Ishikawa (cell line): ENCODE data around the gene PAFAH1B2.

Experiments
- CEBPB ChIP-seq: IDR thresholded peaks from 2 replicates; pipeline ENCODE4 v1.6.1; 2012
- CREB1 ChIP-seq: IDR thresholded peaks from 2 replicates; pipeline ENCODE4 v1.6.1; 2012; ENCODE audit warnings: low read depth
- EGR1 ChIP-seq: IDR thresholded peaks from 2 replicates; pipeline ENCODE4 v1.6.1; 2012
- EP300 ChIP-seq: IDR thresholded peaks from 2 replicates; pipeline ENCODE4 v1.6.1; 2012; ENCODE audit warnings: borderline replicate concordance
- FOXM1 ChIP-seq: IDR thresholded peaks from 2 replicates; pipeline ENCODE4 v1.6.1; 2012; ENCODE audit warnings: low read depth, borderline replicate concordance
- MAX ChIP-seq: IDR thresholded peaks from 2 replicates; pipeline ENCODE4 v1.6.1; 2012
- NFIC ChIP-seq: IDR thresholded peaks from 2 replicates; pipeline ENCODE4 v1.6.1; 2012
- RAD21 ChIP-seq: IDR thresholded peaks from 2 replicates; pipeline ENCODE4 v1.6.1; 2012; ENCODE audit warnings: low read depth
- REST ChIP-seq: IDR thresholded peaks from 2 replicates; pipeline ENCODE4 v1.6.1; 2012; ENCODE audit warnings: low read depth, mild to moderate bottlenecking
- TAF1 ChIP-seq: IDR thresholded peaks from 2 replicates; pipeline ENCODE4 v1.6.1; 2012; ENCODE audit warnings: low read depth, mild to moderate bottlenecking
- TCF12 ChIP-seq: IDR thresholded peaks from 2 replicates; pipeline ENCODE4 v1.6.1; 2012; ENCODE audit warnings: low read depth
- TEAD4 ChIP-seq: IDR thresholded peaks from 2 replicates; pipeline ENCODE4 v1.6.1; 2012
- USF1 ChIP-seq: IDR thresholded peaks from 2 replicates; pipeline ENCODE4 v1.6.1; 2012
- YY1 ChIP-seq: IDR thresholded peaks from 2 replicates; pipeline ENCODE4 v1.6.1; 2012; ENCODE audit warnings: low read depth
- ZBTB7A ChIP-seq: IDR thresholded peaks from 2 replicates; pipeline ENCODE4 v1.6.1; 2012; ENCODE audit warnings: low read depth

Gene PAFAH1B2

GRCh38 chr11:117185736-117186430, 41.8 kb downstream of the PAFAH1B2 start:
- no peak for TF ChIP-seq USF1
- TF ChIP-seq YY1: no peak
- no peak for TF ChIP-seq TEAD4
- no peak for TF ChIP-seq CREB1
- no peak for TF ChIP-seq NFIC
- TF ChIP-seq CEBPB: no peak
- TF ChIP-seq REST: no peak
- no peak for TF ChIP-seq MAX
- TF ChIP-seq EGR1: no peak
- no peak for TF ChIP-seq RAD21
- no peak for TF ChIP-seq TCF12

GRCh38 chr11:117186431-117186761, 42.3 kb downstream of the PAFAH1B2 start:
- TF ChIP-seq TEAD4: no peak
- no peak for TF ChIP-seq EP300

- TF ChIP-seq NFIC (no peak), TCF12 (no peak), ZBTB7A (no peak), TAF1 (no peak), USF1 (no peak), EP300 (no peak), RAD21 (no peak), EGR1 (no peak), REST (no peak), CREB1 (no peak), TEAD4 (no peak), YY1 (no peak), FOXM1 (no peak), MAX (no peak), CEBPB (no peak)
Observed at GRCh38 chr11:117187007-117187406, 42.9 kb downstream of the PAFAH1B2 start.

- TF ChIP-seq RAD21 (no peak), MAX (no peak), TCF12 (no peak), CEBPB (no peak), YY1 (no peak), REST (no peak), NFIC (no peak), EP300 (no peak), TEAD4 (no peak), USF1 (no peak)
Observed at GRCh38 chr11:117187428-117187798, 43.3 kb downstream of the PAFAH1B2 start.
